Chondrocyte (in vitro differentiated cells): ENCODE results near the gene SETBP1. TPM values are rescaled to one million over a fixed set of nuclear protein-coding genes. Genes with fewer than 3 reads are reported as not detected.

ENCODE experiments used
- DNase-seq: peaks from one replicate; pipeline ENCODE4 v3.0.0; 2021; ENCODE audit warnings: mixed read lengths, low spot score
- H3K27ac Mint-ChIP-seq: one replicate; pipeline ENCODE4 v1.8.0; 2021; ENCODE audit warnings: mild to moderate bottlenecking, moderate library complexity, mixed read lengths; ENCODE audit not compliant: unreplicated experiment
- H3K27me3 Mint-ChIP-seq: 2 replicates; pipeline ENCODE4 v1.8.0; 2021; ENCODE audit warnings: low read depth, mixed read lengths
- H3K36me3 Mint-ChIP-seq: 2 replicates; pipeline ENCODE4 v1.8.0; 2021; ENCODE audit warnings: low read depth, mixed read lengths
- H3K4me1 Mint-ChIP-seq: 2 replicates; pipeline ENCODE4 v1.8.0; 2021; ENCODE audit warnings: low read depth, mild to moderate bottlenecking, mixed read lengths
- H3K4me3 Mint-ChIP-seq: one replicate; pipeline ENCODE4 v1.8.0; 2021; ENCODE audit warnings: mild to moderate bottlenecking, moderate library complexity, mixed read lengths; ENCODE audit not compliant: unreplicated experiment
- H3K9me3 Mint-ChIP-seq: 2 replicates; pipeline ENCODE4 v1.8.0; 2021; ENCODE audit warnings: low read depth, mixed read lengths
- CTCF ChIP-seq: fragments of 200-600 bp; sonication (generic); IDR thresholded peaks from 2 replicates; pipeline ENCODE4 v1.5.0; 2021; ENCODE audit warnings: antibody characterized with exemption, mild to moderate bottlenecking, moderate library complexity
- total RNA-seq: library from RNA; stranded (reverse); gene quantifications from 3 replicates; pipeline ENCODE4 v1.2.1, GENCODE V29; 2021

SETBP1 gene
- total RNA-seq, 1 donor from 2014 or later = 29.3 TPM

GRCh38 chr18:44957461-44957860, 276.8 kb downstream of the SETBP1 start:
- Mint-ChIP-seq H3K4me1 (peaks cover 26% of the 10 kb centered on the region), H3K36me3 (peaks cover 23% of the 10 kb centered on the region), H3K27me3 (no peaks in the 10 kb centered on the region), H3K4me3 (no peak overlapping the region), H3K9me3 (no peaks in the 10 kb centered on the region), H3K27ac (no peak overlapping the region)
- DNase-seq = no peak
- TF ChIP-seq CTCF = no peak

- H3K9me3 Mint-ChIP-seq = no peaks in the 10 kb centered on the region
- H3K4me1 Mint-ChIP-seq = peaks cover 26% of the 10 kb centered on the region
- H3K27ac Mint-ChIP-seq = no peak overlapping the region
- TF ChIP-seq CTCF = no peak
- DNase-seq = no peak
- H3K36me3 Mint-ChIP-seq = peaks cover 17% of the 10 kb centered on the region
- H3K4me3 Mint-ChIP-seq = no peak overlapping the region
- H3K27me3 Mint-ChIP-seq = no peaks in the 10 kb centered on the region
Observed at GRCh38 chr18:44958040-44958439, 277.4 kb downstream of the SETBP1 start.

- Mint-ChIP-seq H3K9me3 (no peaks in the 10 kb centered on the region), H3K4me3 (no peak overlapping the region), H3K4me1 (peaks cover 26% of the 10 kb centered on the region), H3K27me3 (no peaks in the 10 kb centered on the region), H3K36me3 (peaks cover 13% of the 10 kb centered on the region), H3K27ac (no peak overlapping the region)
- no peak for DNase-seq
- TF ChIP-seq CTCF = no peak
Observed at GRCh38 chr18:44958455-44958854, 277.8 kb downstream of the SETBP1 start.

- Mint-ChIP-seq H3K9me3 (no peaks in the 10 kb centered on the region), H3K4me3 (no peak overlapping the region), H3K27me3 (no peaks in the 10 kb centered on the region), H3K36me3 (peaks cover 13% of the 10 kb centered on the region), H3K4me1 (peaks cover 26% of the 10 kb centered on the region), H3K27ac (no peak overlapping the region)
- DNase-seq = no peak
- no peak for TF ChIP-seq CTCF
Observed at GRCh38 chr18:44959013-44959412, 278.3 kb downstream of the SETBP1 start.

GRCh38 chr18:44960580-44960979, 279.9 kb downstream of the SETBP1 start:
- DNase-seq = no peak
- Mint-ChIP-seq H3K27ac (no peak overlapping the region), H3K27me3 (no peaks in the 10 kb centered on the region), H3K4me1 (peaks cover 26% of the 10 kb centered on the region), H3K36me3 (peaks cover 8% of the 10 kb centered on the region), H3K9me3 (no peaks in the 10 kb centered on the region), H3K4me3 (no peak overlapping the region)
- no peak for TF ChIP-seq CTCF
